Spleen (tissue), 11 donors: ENCODE data around the gene BCAT1. TPM values are rescaled to one million over a fixed set of nuclear protein-coding genes. Genes with fewer than 3 reads are reported as not detected.
"Not testable (repeated sequence)": the region's sequence is repeated elsewhere in the genome, so short reads cannot be mapped to it uniquely, and the experiment has no call there.

Source experiments
- DNase-seq: peaks from one replicate; pipeline ENCODE4 v3.0.0-alpha.2; 2020
- H3K27ac ChIP-seq, 8 donors: fragments of 200-600 bp; sonication (generic) in 7 of 8; 1 replicate in 4 of 8; 2 replicates in 4 of 8; pipeline versions ENCODE4 v1.5.0 to v1.8.0; 2016 to 2021; ENCODE audit warnings: inconsistent platforms in 4 of 8, mild to moderate bottlenecking in 4 of 8, moderate library complexity in 1 of 8
- H3K27me3 ChIP-seq, 7 donors: fragments of 200-600 bp; sonication (generic) in 6 of 7; replicated peaks in 1 of 7; 1 replicate in 4 of 7; 2 replicates in 3 of 7; pipeline versions ENCODE4 v1.5.0 to v1.8.0; 2016 to 2021; ENCODE audit warnings: inconsistent platforms in 3 of 7, mild to moderate bottlenecking in 1 of 7
- H3K36me3 ChIP-seq, 6 donors: fragments of 200-600 bp; sonication (generic) in 5 of 6; 1 replicate in 4 of 6; 2 replicates in 2 of 6; pipeline versions ENCODE4 v1.5.0 to v1.8.0; 2016 to 2021; ENCODE audit warnings: inconsistent platforms in 2 of 6
- H3K4me1 ChIP-seq, 6 donors: fragments of 200-600 bp; sonication (generic) in 5 of 6; 1 replicate in 3 of 6; 2 replicates in 3 of 6; pipeline versions ENCODE4 v1.5.0 to v1.8.0; 2016 to 2021; ENCODE audit warnings: inconsistent platforms in 3 of 6
- H3K4me3 ChIP-seq, 8 donors: fragments of 200-600 bp; sonication (generic) in 7 of 8; 1 replicate in 4 of 8; 2 replicates in 4 of 8; pipeline versions ENCODE4 v1.5.0 to v1.8.0; 2016 to 2021; ENCODE audit warnings: inconsistent platforms in 4 of 8, mild to moderate bottlenecking in 4 of 8, moderate library complexity in 2 of 8
- H3K9me3 ChIP-seq, 8 donors: fragments of 200-600 bp; sonication (generic) in 7 of 8; 1 replicate in 4 of 8; 2 replicates in 4 of 8; pipeline versions ENCODE4 v1.5.0 to v1.8.0; 2016 to 2021; ENCODE audit warnings: inconsistent platforms in 4 of 8
- POLR2A ChIP-seq, 3 donors: fragments of 450-650 bp; IDR thresholded peaks; one replicate each; pipeline ENCODE4 v1.5.1; 2017; ENCODE audit warnings: antibody characterized with exemption in 3 of 3, mild to moderate bottlenecking in 1 of 3
- POLR2AphosphoS5 ChIP-seq, 3 donors: sonication (generic); formaldehyde crosslinking; IDR thresholded peaks; one replicate each; pipeline ENCODE4 v1.5.1; 2017; ENCODE audit warnings: antibody characterized with exemption in 3 of 3
- WGBS, 5 donors: extraction: QIAGEN DNeasy Blood & Tissue Kit in 3 of 5; methylation state at CpG; one replicate each; pipeline versions ENCODE4 v1.1.5 to v1.1.7; 2013 to 2018; 5-methylcytosine and 5-hydroxymethylcytosine counted together
- intact Hi-C: fragments of 100-400 bp; cut with DNase I; formaldehyde crosslinking; loops from one replicate; pipeline ENCODE4 v1.15.0; 2023; ENCODE audit warnings: low total_unique reads
- polyA plus RNA-seq, 3 donors: library from polyadenylated mRNA; stranded (reverse); fragments of 200-250 nt; gene quantifications; one replicate each; pipeline ENCODE4 v1.2.1, GENCODE V29; 2013
- total RNA-seq, 7 donors: library from RNA; depleted of rRNA in 3 of 7; stranded (reverse); fragments of >200 nt in 3 of 7; fragmentation: NEBNext Ultra II Directional in 4 of 7; extraction: Animal tissue kit (Norgen Biotek cat#: 25700) in 4 of 7; gene quantifications; one replicate each; pipeline versions ENCODE4 v1.1.0 to v1.2.1, GENCODE V29; 2016 to 2021
- TF ChIP-seq, protein P1 (sequence below), 11 experiments: fragments of 200-600 bp in 7 of 11; fragments of 450-650 bp in 4 of 11; sonication (generic) in 4 of 11; IDR thresholded peaks in 8 of 11; conservative IDR thresholded peaks in 3 of 11; 1 replicate in 7 of 11; 2 replicates in 4 of 11; pipeline versions ENCODE4 v1.4.0 to v1.8.0; 2016 to 2021; ENCODE audit warnings: antibody characterized with exemption in 11 of 11, inconsistent platforms in 4 of 11, mild to moderate bottlenecking in 1 of 11
- donor health status: healthy with polysubstance abuse.
- donor health status: DM: no; HTN: no; CAD: no; lungs with moderate emphysema.
- donor health status: DM: no; HTN: no; CAD: no.
- donor health status: Bipolar disorder and iron deficiency.
- donor health status: healthy.
- donor health status: DM: no; HTN: no; CAD: no.
- donor health status: DM: yes; HTN: yes; CAD: no.

BCAT1 gene
- total and polyA plus RNA-seq, 10 donors = 0.54 to 18.4 (median 8.7) TPM

- Histone ChIP-seq H3K4me1 (no peaks in the 10 kb centered on the region), H3K27ac (no peak overlapping the region), H3K36me3 (no peaks in the 10 kb centered on the region), H3K9me3 (peaks cover 0 to 18% (median 16%) of the 10 kb centered on the region in 8 donors), H3K4me3 (no peak overlapping the region), H3K27me3 (peaks cover 0 to 8% (median 0%) of the 10 kb centered on the region in 7 donors)
- intact Hi-C loops = no loop called here
- WGBS, 5 donors = 8 to 60% (median 20%) methylated on average over 1 to 2 of the region's 2 CpGs
- TF ChIP-seq POLR2AphosphoS5 (IDR thresholded peaks at IDR 0.05) = no peak
- TF ChIP-seq, protein P1, sequence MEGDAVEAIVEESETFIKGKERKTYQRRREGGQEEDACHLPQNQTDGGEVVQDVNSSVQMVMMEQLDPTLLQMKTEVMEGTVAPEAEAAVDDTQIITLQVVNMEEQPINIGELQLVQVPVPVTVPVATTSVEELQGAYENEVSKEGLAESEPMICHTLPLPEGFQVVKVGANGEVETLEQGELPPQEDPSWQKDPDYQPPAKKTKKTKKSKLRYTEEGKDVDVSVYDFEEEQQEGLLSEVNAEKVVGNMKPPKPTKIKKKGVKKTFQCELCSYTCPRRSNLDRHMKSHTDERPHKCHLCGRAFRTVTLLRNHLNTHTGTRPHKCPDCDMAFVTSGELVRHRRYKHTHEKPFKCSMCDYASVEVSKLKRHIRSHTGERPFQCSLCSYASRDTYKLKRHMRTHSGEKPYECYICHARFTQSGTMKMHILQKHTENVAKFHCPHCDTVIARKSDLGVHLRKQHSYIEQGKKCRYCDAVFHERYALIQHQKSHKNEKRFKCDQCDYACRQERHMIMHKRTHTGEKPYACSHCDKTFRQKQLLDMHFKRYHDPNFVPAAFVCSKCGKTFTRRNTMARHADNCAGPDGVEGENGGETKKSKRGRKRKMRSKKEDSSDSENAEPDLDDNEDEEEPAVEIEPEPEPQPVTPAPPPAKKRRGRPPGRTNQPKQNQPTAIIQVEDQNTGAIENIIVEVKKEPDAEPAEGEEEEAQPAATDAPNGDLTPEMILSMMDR (IDR thresholded peaks at IDR 0.05 in 8 of 11, conservative IDR thresholded peaks at IDR 0.05 in 3 of 11) = peak in 9 of 11 experiments; percentile 4 to 58 (median 42)
- DNase-seq = no peak
Observed at GRCh38 chr12:24960222-24960855, 11.4 kb upstream of the BCAT1 start.

GRCh38 chr12:24956351-24956750 lies 7.5 kb upstream of the BCAT1 start:
- H3K9me3 ChIP-seq, H3K27me3 ChIP-seq, H3K36me3 ChIP-seq, intact Hi-C loops, DNase-seq, H3K27ac ChIP-seq, H3K4me1 ChIP-seq, H3K4me3 ChIP-seq: not testable (repeated sequence)
- 87 to 93% (median 91%) methylated on average over 6 of the region's 6 CpGs for WGBS, 5 donors

DNA sequence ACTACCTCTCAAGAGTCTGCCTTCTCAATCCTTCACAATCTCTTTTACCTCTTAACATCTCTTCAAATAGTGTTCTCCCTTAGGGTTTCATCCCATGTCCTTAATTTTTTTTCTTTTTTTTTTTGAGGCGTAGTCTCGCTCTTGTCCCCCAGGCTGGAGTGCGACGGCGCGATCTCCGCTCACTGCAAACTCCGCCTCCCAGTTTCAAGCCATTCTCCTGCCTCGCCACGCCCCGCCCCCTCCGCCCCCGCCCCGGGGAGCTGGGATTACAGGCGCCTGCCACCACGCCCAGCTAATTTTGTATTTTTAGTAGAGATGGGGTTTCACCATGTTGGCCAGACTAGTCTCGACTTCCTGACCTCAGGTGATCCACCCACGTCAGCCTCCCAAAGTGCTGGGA lies 7.0 kb upstream of the BCAT1 start:
- 86 to 92% (median 90%) methylated on average over 18 of the region's 18 CpGs for WGBS, 5 donors

DNA sequence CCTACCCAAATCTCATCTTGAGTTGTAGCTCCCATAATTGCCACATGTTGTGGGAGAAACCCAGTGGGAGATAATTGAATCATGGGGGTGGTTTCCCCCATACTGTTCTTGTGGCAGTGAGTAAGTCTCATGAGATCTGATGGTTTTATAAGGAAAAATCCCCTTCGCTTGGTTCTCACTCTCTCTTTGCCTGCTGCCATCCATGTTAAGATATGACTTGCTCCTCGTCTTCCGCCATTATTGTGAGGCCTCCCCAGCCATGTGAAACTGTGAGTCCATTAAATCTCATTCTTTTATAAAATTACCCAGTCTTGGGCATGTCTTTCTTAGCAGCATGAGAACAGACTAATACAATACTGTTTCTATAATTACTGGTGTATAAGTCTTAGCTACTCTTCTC lies 6.5 kb upstream of the BCAT1 start:
- no peak for DNase-seq
- no peaks in the 10 kb centered on the region for H3K36me3 ChIP-seq
- TF ChIP-seq POLR2AphosphoS5 (IDR thresholded peaks at IDR 0.05) (no peak), POLR2A (IDR thresholded peaks at IDR 0.05) (no peak)
- TF ChIP-seq, protein P1 (IDR thresholded peaks at IDR 0.05 in 8 of 11, conservative IDR thresholded peaks at IDR 0.05 in 3 of 11) = no peak
- no peaks in the 10 kb centered on the region for H3K9me3 ChIP-seq
- no peaks in the 10 kb centered on the region for H3K4me1 ChIP-seq
- peaks cover 0 to 8% (median 0%) of the 10 kb centered on the region in 7 donors for H3K27me3 ChIP-seq
- intact Hi-C loops = no loop called here
- H3K27ac ChIP-seq = no peak overlapping the region
- 69 to 84% (median 76%) methylated on average over 3 of the region's 3 CpGs for WGBS, 5 donors
- no peak overlapping the region for H3K4me3 ChIP-seq

More for the DNA sequence above, 7.0 kb upstream of the BCAT1 start:
- no peaks in the 10 kb centered on the region for H3K9me3 ChIP-seq
- no peak overlapping the region for H3K27ac ChIP-seq
- peaks cover 0 to 8% (median 0%) of the 10 kb centered on the region in 7 donors for H3K27me3 ChIP-seq
- no peaks in the 10 kb centered on the region for H3K4me1 ChIP-seq
- intact Hi-C loops = no loop called here
- no peak overlapping the region for H3K4me3 ChIP-seq
- no peaks in the 10 kb centered on the region for H3K36me3 ChIP-seq
- TF ChIP-seq POLR2A (IDR thresholded peaks at IDR 0.05) = no peak
- no peak for TF ChIP-seq POLR2AphosphoS5 (IDR thresholded peaks at IDR 0.05)
- TF ChIP-seq, protein P1 (IDR thresholded peaks at IDR 0.05 in 8 of 11, conservative IDR thresholded peaks at IDR 0.05 in 3 of 11) = no peak
- no peak for DNase-seq
